Chondrocyte (in vitro differentiated cells): Measurements from ENCODE around the gene ARHGEF6. TPM values are rescaled to one million over a fixed set of nuclear protein-coding genes. Genes with fewer than 3 reads are reported as not detected.

ENCODE experiments used
- DNase-seq: peaks from one replicate; pipeline ENCODE4 v3.0.0; 2021; ENCODE audit warnings: mixed read lengths, low spot score
- H3K27ac Mint-ChIP-seq: one replicate; pipeline ENCODE4 v1.8.0; 2021; ENCODE audit warnings: mild to moderate bottlenecking, moderate library complexity, mixed read lengths; ENCODE audit not compliant: unreplicated experiment
- H3K27me3 Mint-ChIP-seq: 2 replicates; pipeline ENCODE4 v1.8.0; 2021; ENCODE audit warnings: low read depth, mixed read lengths
- H3K36me3 Mint-ChIP-seq: 2 replicates; pipeline ENCODE4 v1.8.0; 2021; ENCODE audit warnings: low read depth, mixed read lengths
- H3K4me1 Mint-ChIP-seq: 2 replicates; pipeline ENCODE4 v1.8.0; 2021; ENCODE audit warnings: low read depth, mild to moderate bottlenecking, mixed read lengths
- H3K4me3 Mint-ChIP-seq: one replicate; pipeline ENCODE4 v1.8.0; 2021; ENCODE audit warnings: mild to moderate bottlenecking, moderate library complexity, mixed read lengths; ENCODE audit not compliant: unreplicated experiment
- H3K9me3 Mint-ChIP-seq: 2 replicates; pipeline ENCODE4 v1.8.0; 2021; ENCODE audit warnings: low read depth, mixed read lengths
- CTCF ChIP-seq: fragments of 200-600 bp; sonication (generic); IDR thresholded peaks from 2 replicates; pipeline ENCODE4 v1.5.0; 2021; ENCODE audit warnings: antibody characterized with exemption, mild to moderate bottlenecking, moderate library complexity
- total RNA-seq: library from RNA; stranded (reverse); gene quantifications from 3 replicates; pipeline ENCODE4 v1.2.1, GENCODE V29; 2021

ARHGEF6 gene
- total RNA-seq, 1 donor from 2014 or later, result 12.2 TPM

DNA sequence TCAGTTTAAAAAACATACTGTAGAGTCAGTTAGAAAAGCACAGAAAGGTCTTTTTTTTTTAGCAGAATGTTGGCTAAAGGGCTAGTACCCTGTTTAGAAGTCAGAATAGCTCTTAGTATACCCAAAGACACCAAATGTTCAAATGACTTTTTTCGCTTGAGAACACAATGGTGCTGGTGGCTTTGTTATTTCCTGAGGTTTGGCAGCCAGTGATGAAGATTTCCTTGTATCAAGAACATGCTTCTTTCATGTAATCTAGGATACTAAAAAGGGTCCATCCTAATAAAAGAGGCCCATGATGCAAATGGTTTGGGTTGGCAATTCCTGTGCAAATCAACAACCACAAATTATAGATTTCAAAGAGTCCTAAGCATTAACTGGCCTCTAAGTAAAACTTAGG lies 153.8 kb downstream of the ARHGEF6 start:
- peaks cover 11% of the 10 kb centered on the region for H3K9me3 Mint-ChIP-seq
- no peak overlapping the region for H3K27ac Mint-ChIP-seq
- no peaks in the 10 kb centered on the region for H3K36me3 Mint-ChIP-seq
- no peaks in the 10 kb centered on the region for H3K4me1 Mint-ChIP-seq
- H3K4me3 Mint-ChIP-seq, result no peak overlapping the region
- TF ChIP-seq CTCF, result no peak
- DNase-seq, result no peak
- peaks cover 2% of the 10 kb centered on the region for H3K27me3 Mint-ChIP-seq

- H3K4me3 Mint-ChIP-seq, result no peak overlapping the region
- peaks cover 11% of the 10 kb centered on the region for H3K9me3 Mint-ChIP-seq
- TF ChIP-seq CTCF, result no peak
- no peak overlapping the region for H3K27ac Mint-ChIP-seq
- H3K27me3 Mint-ChIP-seq, result peaks cover 2% of the 10 kb centered on the region
- DNase-seq, result no peak
- H3K36me3 Mint-ChIP-seq, result no peaks in the 10 kb centered on the region
- H3K4me1 Mint-ChIP-seq, result no peaks in the 10 kb centered on the region
Measured at GRCh38 chrX:136626237-136626636, 154.5 kb downstream of the ARHGEF6 start.

GRCh38 chrX:136625246-136625645 lies 155.5 kb downstream of the ARHGEF6 start:
- Mint-ChIP-seq H3K9me3 (peaks cover 11% of the 10 kb centered on the region), H3K4me3 (no peak overlapping the region), H3K36me3 (no peaks in the 10 kb centered on the region), H3K27ac (no peak overlapping the region), H3K4me1 (no peaks in the 10 kb centered on the region), H3K27me3 (peaks cover 2% of the 10 kb centered on the region)
- DNase-seq, result no peak
- no peak for TF ChIP-seq CTCF

- TF ChIP-seq CTCF, result no peak
- no peak overlapping the region for H3K27ac Mint-ChIP-seq
- H3K36me3 Mint-ChIP-seq, result no peaks in the 10 kb centered on the region
- no peak for DNase-seq
- no peak overlapping the region for H3K4me3 Mint-ChIP-seq
- no peaks in the 10 kb centered on the region for H3K4me1 Mint-ChIP-seq
- H3K9me3 Mint-ChIP-seq, result peaks cover 14% of the 10 kb centered on the region
- no peaks in the 10 kb centered on the region for H3K27me3 Mint-ChIP-seq
Measured at GRCh38 chrX:136623396-136623795, 157.3 kb downstream of the ARHGEF6 start.

- DNase-seq, result no peak
- peaks cover 14% of the 10 kb centered on the region for H3K9me3 Mint-ChIP-seq
- H3K4me3 Mint-ChIP-seq, result no peak overlapping the region
- H3K4me1 Mint-ChIP-seq, result no peaks in the 10 kb centered on the region
- TF ChIP-seq CTCF, result no peak
- no peaks in the 10 kb centered on the region for H3K27me3 Mint-ChIP-seq
- H3K36me3 Mint-ChIP-seq, result no peaks in the 10 kb centered on the region
- no peak overlapping the region for H3K27ac Mint-ChIP-seq
Measured at GRCh38 chrX:136622568-136622967, 158.2 kb downstream of the ARHGEF6 start.
